Activated gamma-delta T cell treated with anti-CD3 and anti-CD28 coated beads, Interleukin-2, amount 50 U/mL, for 16 hours (primary cell): ENCODE results near the gene PPARD.

ENCODE experiments used
- DNase-seq: peaks from one replicate; pipeline ENCODE4 v3.0.0-alpha.2; 2020; ENCODE audit warnings: low read depth

PPARD gene

DNA sequence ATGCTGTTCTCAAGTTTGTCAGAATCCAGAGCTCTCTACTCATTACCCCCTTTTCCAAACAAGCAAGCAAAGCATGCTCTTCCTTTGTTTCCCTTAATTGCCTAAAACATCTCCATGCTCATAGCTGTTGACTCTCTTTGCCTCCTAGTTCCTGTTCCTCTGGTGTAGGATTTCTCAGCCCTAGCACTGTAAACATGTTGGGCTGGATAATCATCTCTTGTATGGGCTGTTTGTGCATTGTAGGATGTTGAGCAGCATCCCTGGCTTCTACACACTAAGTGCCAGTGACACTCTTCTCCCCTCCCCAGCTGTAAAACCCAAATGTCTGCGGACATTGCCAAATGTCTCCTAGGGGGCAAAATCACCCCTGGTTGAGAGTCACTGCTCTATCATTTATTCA, 14.0 kb downstream of the PPARD start:
- no peak for DNase-seq

DNA sequence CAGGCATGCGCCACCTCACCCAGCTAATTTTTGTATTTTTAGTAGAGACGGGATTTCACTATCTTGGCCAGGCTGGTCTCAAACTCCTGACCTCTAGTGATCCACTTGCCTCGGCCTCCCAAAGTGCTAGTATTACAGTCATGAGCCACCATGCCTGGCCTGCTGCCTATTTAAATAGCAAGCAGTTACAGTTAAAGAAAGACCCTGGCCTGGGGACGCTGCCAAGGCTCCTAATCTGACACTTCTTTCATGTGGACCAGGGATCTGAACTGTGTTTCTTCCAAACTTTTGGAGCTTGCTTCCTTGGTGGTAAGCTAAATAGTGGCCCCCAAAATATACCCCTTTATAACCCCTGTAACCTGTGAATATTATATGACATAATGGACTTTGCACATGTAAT, 15.3 kb downstream of the PPARD start:
- DNase-seq = no peak

DNA sequence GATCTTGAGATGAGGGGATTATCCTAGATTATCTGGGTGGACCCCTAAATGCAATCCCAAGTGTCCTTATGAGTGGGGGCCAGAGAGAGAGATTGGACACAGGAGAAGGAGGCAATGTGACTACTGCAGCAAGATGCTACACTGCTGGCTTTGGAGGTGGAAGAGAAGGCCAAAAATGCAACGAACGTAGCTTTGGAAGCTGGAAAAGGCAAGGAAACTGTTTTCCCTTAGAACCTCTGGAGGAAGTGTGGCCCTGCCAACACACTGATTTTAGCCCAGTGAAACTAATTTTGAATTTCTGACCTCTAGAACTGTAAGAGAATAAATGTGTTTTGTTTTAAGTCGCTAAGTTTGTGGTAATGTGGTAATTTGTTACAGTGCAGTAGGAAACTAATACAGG, 15.7 kb downstream of the PPARD start:
- DNase-seq = no peak

DNA sequence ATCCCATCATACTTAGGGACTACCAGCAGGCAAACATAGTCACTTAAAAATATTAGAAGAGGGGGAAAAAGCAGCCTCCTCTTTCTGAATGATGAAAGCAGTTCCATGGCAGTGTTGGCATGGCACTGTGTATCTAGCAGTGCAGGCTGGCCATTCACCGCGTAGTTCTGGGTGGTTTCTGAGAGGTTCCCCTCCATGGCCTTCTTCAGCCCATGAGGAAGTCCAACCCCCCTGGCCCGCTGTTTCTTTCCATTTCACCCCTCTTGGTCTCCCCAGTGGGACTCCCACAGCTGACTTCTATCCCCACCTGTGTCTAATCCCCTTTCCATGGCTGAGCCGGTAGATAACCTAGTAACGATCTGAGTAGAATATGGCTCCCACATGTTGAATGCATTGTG, 17.0 kb downstream of the PPARD start:
- DNase-seq = no peak

DNA sequence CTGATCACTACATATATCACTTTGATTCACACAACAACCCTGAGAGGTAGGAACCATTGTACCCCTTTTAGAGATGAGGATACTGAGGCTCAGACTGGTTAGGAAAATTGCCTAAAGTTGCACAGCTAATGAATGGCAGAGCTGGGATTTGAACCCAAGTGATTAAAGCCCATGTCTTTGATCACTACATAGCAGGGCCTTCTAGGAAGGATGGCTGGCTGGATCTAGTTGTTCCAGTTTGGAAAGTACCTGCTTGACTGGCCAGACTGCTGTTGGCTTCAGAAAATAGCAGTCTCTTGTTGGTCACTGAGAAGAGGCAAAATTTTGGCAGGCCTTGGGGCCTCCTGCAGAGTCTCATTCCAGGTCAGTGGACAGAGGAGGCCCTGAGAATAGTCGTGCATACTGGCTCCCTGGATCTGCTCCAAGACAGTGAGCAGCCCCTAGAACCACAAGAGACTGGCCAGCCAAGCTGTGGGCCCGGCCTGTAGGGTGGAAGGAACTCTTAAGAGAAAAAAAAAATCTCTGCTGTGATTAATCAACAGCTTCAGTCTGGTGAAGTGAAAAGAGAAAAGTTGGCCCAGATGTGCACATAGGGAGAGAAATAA, 17.5 kb downstream of the PPARD start:
- DNase-seq = no peak

DNA sequence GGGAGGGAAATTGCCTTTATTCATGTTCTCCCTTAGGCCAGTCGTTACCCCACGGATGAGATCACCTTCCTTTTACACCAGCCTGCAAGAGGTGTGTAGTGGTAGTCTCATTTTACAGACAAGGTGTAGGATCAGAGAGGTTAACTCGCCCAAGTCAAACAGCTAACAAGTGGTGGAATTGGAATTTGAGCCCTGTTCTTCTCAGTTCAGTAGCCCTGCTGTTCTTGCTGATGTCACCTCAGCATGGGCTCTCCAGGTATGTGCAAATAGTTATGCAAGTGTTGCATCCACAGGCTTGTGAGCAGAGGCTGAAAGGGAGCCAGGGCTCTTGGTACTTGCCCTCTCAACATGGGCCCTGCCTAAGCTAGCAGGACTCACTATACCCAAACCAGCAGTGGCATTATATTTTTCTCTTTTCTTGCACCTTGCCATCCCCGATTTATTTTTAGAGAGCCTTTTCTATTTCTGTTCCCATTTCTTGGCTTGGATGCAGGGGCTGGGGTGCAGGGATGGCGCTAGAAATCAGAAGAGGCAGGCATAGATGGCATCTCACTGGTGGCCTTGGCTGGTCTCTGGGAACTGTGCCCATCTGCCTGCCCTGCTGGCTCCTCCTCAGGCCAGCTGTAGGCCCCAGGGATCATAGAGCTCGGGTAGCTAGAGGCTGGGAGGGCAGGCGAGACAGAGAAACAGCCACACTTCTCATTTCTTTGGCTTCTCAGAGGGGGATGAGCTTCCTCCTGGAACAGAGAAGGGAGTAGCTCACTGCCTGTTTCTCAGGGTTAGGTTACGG, 18.2 kb downstream of the PPARD start:
- DNase-seq = no peak

DNA sequence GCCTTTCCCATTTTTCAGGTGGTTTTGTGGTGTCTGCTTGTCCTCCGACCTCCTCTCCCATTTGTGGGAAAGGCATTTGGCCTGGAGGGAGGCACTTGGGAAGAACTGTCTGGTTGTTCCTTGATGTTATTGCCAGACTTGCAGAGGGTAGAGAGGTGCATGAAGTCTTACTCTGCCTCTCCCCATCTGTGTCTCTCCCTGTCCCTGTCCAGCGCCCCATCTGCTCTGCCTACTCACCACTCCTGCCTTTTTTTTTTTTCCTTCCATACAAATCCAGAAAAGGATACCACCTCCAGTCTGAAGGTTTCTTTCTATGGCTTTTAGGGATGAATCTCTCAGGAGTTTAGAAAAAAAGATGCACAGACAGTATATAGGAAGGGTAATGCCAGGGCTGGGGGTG, 19.8 kb downstream of the PPARD start:
- no peak for DNase-seq

DNA sequence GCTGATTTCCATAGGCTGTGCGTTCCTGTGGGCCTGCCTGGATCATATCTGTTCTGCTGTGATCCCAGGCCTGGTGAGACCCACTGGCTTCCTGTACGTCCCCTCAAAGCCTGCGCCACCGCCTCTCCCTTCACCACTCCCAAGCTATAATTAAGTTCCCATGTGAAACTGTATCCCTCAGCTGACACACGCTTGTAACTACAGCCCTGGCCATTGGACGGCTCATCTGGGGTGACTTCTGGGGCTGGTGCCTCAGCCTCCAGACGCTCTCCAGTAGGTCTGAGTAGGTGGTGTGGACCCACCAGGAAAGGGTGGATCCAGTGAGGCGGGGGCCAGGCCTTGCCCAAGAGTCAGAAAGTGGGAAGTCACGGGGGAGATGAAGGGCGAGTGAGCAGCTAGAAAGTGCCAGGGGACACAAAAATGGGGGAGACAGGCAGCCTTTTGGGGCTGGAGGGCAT, 21.0 kb downstream of the PPARD start:
- DNase-seq = no peak

DNA sequence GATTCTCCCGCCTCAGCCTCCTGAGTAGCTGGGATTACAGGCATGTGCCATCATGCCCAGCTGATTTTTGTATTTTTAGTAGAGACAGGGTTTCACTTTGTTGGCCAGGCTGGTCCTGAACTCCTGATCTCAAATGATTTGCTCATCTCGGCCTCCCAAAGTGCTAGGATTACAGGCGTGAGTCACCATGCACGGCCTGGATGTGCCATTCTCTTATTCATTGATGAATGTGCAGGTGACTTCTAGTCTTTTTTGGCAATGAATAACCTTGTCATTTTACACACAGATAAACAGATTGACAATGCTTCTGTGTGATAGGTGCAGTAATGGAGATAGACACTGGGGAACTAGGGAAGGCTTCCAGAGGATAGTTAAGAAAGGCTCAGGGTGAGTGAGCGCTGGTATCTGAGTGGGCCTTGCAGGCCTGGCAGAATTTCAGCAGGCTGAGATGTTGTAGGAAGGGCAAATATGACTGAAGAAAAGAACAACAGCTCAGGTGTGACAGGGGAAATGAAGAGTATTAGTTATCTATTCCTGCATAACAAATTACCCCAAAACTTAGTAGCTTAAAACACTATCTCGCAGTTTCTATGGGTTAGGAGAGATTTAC, 23.3 kb downstream of the PPARD start:
- DNase-seq = no peak

DNA sequence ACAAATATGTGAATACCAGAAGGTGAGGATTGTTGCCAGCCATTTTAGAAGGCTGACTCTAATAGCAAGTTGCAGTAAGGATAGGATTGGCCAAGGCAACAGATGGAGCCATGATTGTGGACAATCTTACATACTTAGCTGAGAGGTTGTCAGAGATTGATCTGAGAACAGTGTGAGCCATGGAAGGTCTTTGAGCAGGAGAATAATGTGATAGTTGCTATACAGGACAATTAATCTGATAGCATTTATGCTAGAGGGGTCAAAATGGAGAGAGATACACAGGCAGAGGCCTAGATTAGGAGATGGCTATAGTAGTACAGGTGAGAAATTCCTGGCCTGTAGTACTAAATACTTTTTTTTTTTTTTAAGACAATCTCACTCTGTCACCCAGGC, 23.8 kb downstream of the PPARD start:
- DNase-seq = no peak

DNA sequence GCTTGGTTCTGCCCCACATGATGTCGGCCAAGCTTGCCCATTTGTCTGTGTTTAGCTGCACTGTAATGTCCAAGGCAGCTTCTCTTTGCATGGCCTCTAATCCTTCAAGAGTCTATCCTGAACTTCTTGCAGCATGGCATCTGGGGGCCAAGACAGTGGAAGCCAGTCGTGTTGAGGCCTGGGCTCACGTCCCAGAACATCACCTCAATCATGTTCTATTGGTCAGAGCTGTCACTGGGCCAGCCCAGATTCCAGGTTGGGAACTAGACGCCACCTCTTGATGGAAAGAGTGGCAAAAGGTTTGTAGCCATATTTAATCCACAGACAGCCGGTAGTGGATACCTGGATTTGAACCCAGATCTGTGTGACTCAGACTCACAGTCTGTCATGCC, 25.3 kb downstream of the PPARD start:
- DNase-seq = no peak

DNA sequence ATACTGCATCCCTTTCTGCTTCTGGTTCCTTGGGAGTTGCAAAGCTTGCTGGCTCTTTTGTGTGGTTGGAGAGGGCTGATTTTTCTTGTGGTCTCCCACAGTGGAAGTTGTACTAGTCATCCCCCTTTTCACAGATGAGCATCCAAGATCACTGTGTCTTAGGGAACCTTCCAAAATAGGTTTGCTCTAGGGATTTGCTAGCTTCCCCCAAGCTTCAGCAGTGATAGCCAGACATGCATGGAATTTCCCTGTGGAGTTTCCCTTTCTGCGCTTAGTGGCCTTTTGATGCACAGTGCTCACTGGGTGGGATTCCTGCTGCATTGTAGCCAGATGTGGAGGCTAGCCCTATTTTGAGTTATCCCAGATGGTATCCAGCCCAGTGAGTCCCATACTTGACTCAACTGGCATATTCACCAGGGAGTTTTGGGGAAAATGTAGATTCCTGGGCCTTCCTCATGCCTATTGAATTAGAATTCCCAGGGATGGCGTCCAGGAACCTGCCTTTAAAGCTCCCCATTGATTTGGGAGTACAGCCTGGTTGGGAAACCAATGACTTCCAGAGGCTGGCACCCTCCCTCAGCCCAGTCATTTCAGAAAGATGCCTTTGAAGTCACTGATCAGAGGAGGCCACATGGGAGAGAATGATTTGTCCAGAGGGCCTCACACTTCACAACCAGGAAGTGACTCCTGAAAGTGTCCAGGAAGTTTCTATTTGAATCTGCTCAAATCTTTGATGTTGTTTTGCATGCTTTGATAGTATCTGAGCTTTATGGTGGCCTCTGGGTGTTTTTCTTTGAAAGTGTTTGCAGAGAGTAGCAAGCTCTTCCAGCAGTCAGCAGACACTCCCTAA, 25.9 kb downstream of the PPARD start:
- DNase-seq = no peak

DNA sequence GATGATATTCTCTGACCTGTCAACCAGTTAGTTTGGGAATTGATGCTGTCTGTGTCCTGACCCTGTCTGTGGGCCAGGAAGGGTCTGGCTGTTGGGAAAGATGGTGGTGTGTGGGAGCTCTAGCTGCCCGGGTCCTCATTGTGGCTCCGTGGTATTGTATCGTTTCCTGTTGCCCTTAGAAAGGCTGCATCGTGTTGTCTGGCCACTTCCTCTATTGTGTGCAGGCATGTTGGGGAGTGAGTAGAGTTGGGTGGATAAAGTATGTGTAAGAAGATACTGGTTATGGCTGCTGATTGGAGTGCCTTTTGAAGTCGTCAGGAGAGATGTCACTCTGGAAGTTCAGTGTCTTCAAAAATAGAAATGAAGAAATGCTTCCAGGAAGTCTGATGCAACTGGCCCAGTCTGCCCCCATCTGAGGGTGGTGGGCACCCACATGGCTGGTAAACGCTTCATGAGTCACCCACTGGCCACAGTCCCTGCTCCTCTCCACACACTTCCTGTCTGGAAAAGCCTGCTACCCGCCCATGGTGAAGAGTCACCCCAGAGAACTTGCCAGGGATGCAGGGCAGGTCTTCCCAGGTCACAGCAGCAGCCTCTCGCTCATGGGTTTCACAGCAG, 27.9 kb downstream of the PPARD start:
- DNase-seq = peak; percentile 27

DNA sequence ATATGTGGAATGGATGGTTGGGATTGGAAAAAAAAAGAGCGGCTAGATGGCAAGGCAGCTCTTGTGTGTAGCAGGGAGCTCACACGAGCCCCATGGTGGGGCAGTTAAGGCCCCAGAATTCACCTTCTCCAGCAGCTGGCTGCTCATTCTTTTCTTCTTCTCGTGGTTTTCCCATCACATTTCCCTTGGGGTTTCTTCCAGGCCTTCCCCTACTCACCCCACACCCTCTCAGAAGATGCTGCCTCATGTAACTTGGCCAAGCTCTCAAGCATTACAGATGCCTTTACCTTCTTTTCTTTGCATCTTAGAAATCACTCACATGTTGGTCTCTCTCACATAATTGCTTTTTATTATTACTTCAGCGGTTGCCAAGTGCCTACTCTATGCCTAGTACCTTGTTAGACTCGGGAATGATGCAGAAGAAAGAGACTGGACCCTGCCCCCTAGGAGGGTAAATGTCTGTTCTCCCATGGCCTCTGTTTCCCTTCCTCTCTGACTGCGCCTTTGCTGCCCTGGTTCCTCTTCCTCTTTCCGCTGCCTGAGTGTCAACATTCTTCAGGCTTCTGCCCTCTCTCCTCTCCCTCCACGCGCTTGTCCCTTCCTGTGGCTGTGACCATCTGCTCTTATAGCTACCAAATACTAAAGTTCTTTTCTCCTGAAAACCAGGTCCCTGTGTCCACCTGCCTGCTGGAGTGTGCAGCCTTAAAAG, 28.6 kb downstream of the PPARD start:
- no peak for DNase-seq

DNA sequence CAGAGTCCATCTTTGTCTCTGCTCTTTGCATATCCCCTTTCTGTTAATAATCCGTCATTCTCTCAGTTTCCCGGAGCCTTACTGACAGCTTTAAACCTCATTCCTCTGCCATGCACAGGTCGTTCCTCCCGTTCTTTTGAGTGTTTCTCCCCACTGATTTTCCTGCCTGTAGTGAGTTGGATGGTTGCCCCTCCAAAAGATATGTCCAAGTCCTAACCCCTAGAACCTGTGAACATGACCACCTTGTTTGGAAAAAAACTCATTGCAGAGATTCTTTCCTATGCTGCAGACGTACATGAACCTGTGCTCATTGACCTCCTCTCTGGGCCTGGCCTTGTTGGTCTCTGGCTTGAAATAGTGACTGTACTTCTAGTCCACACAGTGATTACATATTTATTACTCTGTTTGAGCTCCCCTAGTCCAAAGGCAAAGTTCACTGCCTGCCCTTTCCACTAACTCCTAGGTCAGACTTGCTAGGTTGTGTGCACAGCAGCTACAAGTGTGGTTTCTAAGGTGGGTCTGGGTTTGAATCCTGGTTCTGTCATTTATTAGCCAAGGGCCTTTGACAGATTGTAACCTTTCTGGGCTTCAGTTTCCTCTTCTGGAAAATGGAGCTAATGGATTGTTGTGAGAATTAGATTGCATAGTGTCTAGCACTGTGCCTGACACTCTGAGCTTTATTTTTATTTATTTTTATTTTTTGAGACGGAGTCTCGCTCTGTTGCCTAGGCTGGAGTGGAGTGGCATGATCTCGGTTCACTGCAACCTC, 29.3 kb downstream of the PPARD start:
- no peak for DNase-seq

DNA sequence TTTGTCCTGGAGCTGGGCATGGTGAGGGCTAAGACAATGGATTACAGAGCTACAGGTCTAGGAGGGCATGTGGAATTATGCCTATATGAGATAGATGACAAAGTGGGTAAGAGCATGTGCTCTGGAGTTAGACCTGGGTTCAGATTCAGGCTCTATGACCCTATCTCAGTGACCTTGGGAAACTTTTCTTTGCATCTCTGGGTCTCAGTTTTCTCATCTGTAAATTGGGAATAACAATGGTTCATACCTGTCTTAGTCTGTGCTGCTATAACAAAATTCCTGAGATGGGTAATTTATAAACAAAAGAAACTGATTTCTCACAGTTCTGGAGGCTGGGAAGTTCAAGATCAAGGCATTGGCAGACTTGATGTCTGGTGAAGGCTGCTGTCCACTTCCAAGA, 30.3 kb downstream of the PPARD start:
- DNase-seq = no peak

DNA sequence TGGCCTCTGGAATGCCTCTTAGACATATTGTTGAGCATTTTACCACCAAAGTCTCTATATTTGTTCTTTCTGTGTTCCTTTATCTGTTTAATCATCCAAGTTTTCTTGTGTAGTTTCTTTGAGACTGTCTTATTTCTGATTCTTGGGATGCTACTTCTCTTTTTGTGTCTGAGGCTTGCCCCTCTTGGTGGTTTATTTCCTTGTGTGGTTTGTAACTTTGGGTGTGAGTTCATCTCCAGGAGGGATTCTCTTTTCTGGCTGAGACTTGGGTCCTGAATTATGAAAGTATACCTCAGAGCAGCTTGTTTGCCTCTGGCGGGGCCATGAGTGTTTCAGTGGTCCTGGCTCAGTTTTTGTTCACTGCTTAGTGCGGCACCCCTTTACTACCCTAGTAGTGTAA, 33.9 kb downstream of the PPARD start:
- no peak for DNase-seq

DNA sequence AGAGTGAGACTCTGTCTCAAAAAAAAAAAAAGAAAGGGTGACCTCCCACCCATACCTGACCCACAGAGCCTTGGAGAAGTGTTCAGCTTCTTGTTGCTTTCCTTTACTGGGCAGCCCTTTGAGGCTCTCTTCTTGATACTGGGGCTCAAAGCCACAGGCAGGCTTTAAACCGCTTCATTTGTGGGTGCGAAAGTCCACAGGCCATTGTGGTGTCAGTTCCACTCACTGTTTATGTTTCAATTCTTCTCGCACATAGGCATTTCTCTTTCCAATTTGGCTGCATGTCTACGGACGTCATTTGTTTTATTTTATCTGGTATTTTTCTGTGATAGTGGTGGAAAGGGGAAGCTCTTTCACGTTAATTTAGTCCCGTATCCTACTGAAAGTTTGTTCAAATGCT, 34.6 kb downstream of the PPARD start:
- DNase-seq = no peak

DNA sequence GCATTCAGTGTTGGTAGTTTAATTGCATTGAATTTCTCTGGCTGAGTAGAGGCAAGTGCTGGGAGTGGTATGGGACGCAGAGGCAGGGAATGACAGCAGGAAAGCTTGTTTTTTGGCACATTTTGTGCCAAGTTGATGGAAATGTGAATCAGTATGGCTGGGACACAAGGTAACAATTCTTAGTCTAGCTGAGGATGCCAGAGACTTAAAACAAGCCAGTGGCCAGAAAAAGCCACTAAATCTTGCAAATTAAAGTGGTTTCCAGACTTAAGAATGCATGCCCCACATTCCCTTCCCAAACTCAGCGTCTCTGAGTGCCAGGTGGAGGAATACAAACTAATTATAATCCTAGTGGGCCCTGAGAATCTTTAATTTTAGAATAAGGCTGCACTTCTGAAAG, 35.9 kb downstream of the PPARD start:
- no peak for DNase-seq

DNA sequence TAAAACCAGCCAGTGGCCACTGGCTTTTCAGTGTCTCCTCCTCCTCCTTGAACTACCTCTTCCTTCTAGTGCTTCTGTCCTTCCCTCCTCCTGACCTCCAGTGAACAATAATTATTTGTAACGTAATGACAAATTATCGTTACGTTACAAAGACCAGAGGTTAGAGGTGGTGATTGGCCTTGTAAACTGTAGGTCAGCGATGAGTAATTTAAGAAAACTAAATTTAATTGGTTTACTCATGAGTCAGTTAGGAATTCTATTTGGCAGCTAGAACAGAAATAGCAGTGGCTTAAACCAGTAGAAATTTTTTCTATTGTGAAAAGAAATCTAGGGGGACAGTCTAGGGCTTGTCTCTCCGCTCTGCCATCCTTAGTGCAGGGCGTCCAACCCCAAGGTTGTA, 38.8 kb downstream of the PPARD start:
- no peak for DNase-seq

DNA sequence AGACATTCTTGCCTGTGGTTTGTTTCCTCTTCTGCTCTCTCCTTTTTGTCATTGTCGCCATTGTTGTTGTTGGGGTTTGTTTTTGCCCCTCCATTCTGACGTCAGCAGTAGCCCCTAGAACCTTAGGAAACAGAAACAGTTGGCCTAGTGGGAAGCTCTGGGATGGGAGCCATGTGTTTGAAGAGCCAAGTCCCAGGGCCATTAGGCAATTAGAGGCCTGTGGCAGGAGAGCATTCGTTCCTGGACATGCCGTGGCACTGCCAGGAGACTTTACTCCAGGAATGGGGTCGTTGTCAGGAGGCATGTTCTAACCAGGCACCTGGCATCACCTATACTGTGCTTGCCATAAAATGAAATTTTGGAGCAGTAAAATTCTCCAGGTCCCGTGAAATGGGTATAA, 39.7 kb downstream of the PPARD start:
- DNase-seq = no peak
